BLaER1 (cell line): ENCODE data around the gene ADPRS.
A peak's percentile ranks its signal among the peaks of the same experiment; 100 is the strongest.

Source experiments
- H3K27ac ChIP-seq: shearing (Covaris generic); formaldehyde crosslinking; 2 replicates; pipeline ENCODE4 v1.8.1; 2022
- H3K27me3 ChIP-seq: shearing (Covaris generic); formaldehyde crosslinking; 2 replicates; pipeline ENCODE4 v1.8.1; 2022
- H3K36me3 ChIP-seq: shearing (Covaris generic); formaldehyde crosslinking; 2 replicates; pipeline ENCODE4 v1.8.1; 2022
- H3K4me1 ChIP-seq: shearing (Covaris generic); formaldehyde crosslinking; 2 replicates; pipeline ENCODE4 v1.8.1; 2022
- H3K4me2 ChIP-seq: shearing (Covaris generic); formaldehyde crosslinking; 2 replicates; pipeline ENCODE4 v1.8.1; 2022
- H3K4me3 ChIP-seq: shearing (Covaris generic); formaldehyde crosslinking; 2 replicates; pipeline ENCODE4 v1.8.1; 2022
- H3K9ac ChIP-seq: shearing (Covaris generic); formaldehyde crosslinking; 2 replicates; pipeline ENCODE4 v1.8.1; 2022
- H3K9me3 ChIP-seq: shearing (Covaris generic); formaldehyde crosslinking; 2 replicates; pipeline ENCODE4 v1.8.1; 2022
- H4K20me1 ChIP-seq: shearing (Covaris generic); formaldehyde crosslinking; 2 replicates; pipeline ENCODE4 v1.8.1; 2022
- Cebpa-rat ChIP-seq: shearing (Covaris generic); IDR thresholded peaks from 2 replicates; pipeline ENCODE4 v1.8.1; 2022

The ADPRS gene

DNA sequence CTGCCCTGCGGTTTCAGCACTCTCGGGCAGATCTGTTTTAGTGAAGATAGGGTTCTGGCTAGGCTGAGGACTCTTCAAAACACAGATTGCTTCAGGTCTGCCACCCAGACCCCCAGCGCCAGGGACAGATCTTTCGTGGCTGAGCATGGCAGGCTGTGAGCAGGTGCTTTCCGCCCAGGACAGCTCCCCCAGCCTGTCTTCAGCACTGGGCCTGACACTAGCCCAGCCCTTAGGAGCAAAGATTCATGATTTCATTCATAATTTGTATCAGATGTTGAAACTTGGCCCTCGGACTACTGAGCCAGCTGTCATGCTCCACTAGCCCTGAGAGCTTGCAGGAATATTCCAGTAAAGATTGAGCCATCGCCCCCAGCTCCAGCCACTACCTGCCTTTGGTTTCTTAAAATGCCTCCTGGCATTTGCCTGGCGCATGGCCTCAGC lies 5.9 kb downstream of the ADPRS start:
- peaks cover 49% of the 10 kb centered on the region for H3K36me3 ChIP-seq
- no peaks in the 10 kb centered on the region for H3K27me3 ChIP-seq
- H3K4me2 ChIP-seq, result peak overlapping the region; percentile 96
- peak overlapping the region; percentile 49 for H3K4me3 ChIP-seq
- TF ChIP-seq Cebpa-rat, result no peak
- peaks cover 86% of the 10 kb centered on the region for H3K4me1 ChIP-seq
- H3K9ac ChIP-seq, result peak overlapping the region; percentile 64
- H3K9me3 ChIP-seq, result no peaks in the 10 kb centered on the region
- peaks cover 51% of the 10 kb centered on the region for H4K20me1 ChIP-seq
- H3K27ac ChIP-seq, result peak overlapping the region; percentile 86

DNA sequence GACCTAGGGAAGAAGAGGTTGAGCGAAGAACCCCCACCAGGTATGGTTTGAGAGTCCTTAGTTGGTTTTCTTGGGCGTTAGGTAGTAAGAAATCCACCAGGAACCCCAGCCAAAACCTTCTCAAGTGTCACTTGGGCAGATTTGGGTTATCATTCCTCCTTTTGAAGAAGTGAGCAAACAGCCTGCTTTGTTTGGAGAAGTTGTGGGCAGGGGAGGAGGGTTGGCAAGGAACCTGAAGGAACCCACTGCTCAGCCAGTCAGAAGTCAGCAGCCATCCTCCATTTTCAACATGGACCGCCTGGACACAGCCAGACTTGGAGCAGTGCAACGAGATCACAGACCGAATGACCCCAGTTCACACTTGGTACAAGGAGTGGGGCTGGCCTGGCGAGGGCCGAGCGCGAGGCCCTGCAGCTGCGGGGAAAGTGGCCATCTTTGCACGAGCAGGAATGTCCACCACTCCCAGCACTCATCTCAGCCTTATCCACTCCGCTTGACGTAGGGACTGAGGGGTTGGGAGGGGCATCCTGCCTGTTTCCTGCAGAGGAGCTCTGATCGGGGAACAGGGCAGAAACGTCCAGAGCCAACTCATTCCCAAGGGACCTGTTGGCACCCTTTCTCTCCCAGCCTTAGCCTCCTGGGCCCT lies 7.2 kb downstream of the ADPRS start:
- no peaks in the 10 kb centered on the region for H3K27me3 ChIP-seq
- no peak for TF ChIP-seq Cebpa-rat
- H3K9ac ChIP-seq, result 0 out of 2 replicates have a peak overlapping the region, but pooled peaks have one; percentile 11
- no peak overlapping the region for H3K4me3 ChIP-seq
- peaks cover 74% of the 10 kb centered on the region for H3K4me1 ChIP-seq
- peak overlapping the region; percentile 96 for H3K4me2 ChIP-seq
- H3K36me3 ChIP-seq, result peaks cover 44% of the 10 kb centered on the region
- H4K20me1 ChIP-seq, result peaks cover 41% of the 10 kb centered on the region
- H3K9me3 ChIP-seq, result no peaks in the 10 kb centered on the region
- peak overlapping the region; percentile 86 for H3K27ac ChIP-seq

DNA sequence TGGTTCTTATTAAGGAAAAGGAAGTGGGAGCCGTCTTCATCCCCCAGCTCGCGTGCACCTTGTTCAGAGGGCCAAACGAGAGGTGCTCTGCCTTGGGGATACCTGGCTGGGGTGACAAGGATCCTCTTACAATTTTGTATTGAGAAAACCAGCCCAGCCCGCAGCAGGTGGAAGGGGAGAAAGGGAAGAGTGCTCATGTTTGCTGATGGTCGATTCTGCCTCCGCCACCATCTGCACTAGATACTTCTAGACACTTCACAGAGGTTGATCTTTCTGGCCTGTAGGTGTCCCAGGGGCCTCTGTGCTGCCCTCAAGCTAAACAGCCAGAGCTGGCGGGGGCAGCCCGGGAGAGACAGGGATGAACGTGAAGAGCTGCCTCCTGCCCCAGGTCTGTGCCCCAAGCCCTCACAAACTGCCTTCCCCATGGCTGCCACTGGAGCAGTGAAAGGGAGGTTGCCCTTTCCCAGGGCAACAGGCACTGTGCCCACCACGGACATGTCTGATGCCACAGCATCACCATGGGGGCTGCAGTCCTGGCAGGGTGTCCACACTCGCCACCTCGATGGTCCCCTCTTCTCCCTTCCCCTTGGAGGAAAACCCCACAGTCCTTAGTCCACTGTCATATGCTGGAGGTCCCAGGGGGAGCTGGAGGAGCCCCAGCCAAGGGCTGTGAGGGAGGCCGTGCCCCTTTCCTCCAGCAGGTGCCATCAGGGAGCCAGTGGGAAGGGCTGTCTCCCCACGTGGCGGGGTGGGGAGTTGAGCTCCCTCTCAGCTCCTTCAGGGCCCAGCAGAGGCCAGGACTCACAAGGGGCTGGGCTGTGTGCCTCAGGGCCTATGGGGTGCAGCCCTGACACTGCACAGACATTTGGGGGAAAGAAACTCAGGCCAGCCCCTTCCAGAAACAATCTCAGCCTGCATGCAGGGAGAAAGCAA lies 8.1 kb downstream of the ADPRS start:
- no peak overlapping the region for H3K4me3 ChIP-seq
- peaks cover 65% of the 10 kb centered on the region for H3K4me1 ChIP-seq
- H4K20me1 ChIP-seq, result peaks cover 33% of the 10 kb centered on the region
- H3K4me2 ChIP-seq, result peak overlapping the region; percentile 96
- peak overlapping the region; percentile 86 for H3K27ac ChIP-seq
- H3K27me3 ChIP-seq, result no peaks in the 10 kb centered on the region
- H3K9me3 ChIP-seq, result no peaks in the 10 kb centered on the region
- TF ChIP-seq Cebpa-rat, result no peak
- peak overlapping the region; percentile 63 for H3K9ac ChIP-seq
- H3K36me3 ChIP-seq, result peaks cover 36% of the 10 kb centered on the region

DNA sequence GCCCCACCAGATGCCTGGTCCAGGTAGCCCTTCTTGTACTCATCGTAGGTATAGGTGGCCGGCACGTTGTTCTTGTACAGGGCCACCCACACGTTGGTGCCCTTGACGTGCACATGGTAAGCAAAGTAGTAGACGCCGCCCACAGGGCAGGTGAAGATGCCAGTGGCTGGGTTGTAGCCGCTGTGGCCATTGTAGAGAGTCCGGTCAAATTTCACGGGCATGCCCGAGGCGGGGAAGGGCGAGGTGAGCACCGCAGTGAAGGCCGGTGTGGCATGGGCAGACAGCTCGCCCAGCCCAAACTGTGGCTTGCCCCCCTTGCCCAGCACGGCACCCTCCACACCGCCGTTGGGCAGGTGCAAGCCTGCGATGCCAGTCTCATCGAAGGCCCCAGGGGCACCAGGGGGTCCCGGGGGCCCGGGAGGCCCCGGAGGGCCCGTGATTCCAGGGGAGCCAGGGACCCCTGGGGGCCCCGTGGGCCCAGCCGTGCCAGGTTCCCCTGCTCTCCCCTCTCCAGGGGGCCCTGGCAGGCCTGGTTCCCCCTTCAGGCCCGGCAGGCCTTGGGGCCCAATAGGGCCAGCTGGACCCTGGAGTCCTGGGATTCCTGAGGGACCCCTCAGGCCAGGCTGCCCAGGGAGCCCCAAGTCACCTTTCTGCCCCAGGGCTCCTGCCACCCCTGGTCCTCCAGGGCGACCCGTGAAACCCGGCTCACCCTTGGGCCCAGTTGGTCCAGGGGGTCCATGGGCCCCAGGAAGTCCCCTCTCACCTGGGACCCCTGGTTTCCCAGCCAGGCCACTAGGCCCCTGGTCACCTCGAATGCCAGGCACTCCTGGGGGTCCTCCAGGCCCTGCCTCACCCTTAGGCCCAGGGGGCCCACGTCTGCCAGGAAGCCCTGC lies 9.2 kb downstream of the ADPRS start:
- TF ChIP-seq Cebpa-rat, result no peak
- peaks cover 21% of the 10 kb centered on the region for H4K20me1 ChIP-seq
- H3K27ac ChIP-seq, result peak overlapping the region; percentile 86
- H3K4me2 ChIP-seq, result peak overlapping the region; percentile 96
- no peak overlapping the region for H3K4me3 ChIP-seq
- no peaks in the 10 kb centered on the region for H3K9me3 ChIP-seq
- H3K4me1 ChIP-seq, result peaks cover 53% of the 10 kb centered on the region
- peaks cover 24% of the 10 kb centered on the region for H3K36me3 ChIP-seq
- no peaks in the 10 kb centered on the region for H3K27me3 ChIP-seq
- peak overlapping the region; percentile 63 for H3K9ac ChIP-seq

DNA sequence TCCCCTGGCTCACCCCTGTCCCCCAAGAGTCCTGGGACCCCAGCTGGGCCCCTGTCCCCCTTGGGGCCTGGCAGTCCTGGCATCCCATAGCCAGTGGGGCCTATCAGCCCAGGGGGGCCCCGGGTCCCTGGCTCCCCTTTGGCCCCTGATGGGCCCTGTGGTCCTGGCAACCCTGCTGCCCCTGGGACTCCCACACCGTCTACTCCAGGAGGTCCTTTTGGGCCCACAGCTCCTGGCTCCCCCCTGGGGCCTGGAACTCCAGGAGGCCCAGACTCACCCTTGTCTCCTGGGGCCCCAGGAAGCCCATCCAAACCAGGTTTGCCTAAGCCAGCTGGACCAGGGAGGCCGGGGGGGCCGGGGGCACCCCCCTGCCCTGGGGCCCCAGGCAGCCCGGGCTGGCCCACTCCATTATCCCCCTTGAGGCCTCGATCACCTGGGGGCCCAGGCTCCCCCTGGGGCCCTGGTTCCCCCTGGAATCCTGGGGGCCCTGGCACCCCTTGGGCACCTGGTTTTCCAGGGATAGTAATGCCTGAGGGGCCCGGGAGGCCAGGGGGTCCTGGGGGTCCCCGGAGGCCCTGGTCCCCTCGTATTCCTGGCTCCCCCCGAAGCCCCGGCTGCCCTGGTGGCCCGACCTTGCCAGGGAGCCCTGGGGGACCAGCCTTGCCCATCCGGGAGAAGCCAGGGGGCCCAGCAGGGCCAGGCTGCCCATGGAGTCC lies 10.1 kb downstream of the ADPRS start:
- Histone ChIP-seq H3K9me3 (no peaks in the 10 kb centered on the region), H3K27ac (peak overlapping the region; percentile 86), H4K20me1 (peaks cover 12% of the 10 kb centered on the region), H3K36me3 (peaks cover 15% of the 10 kb centered on the region), H3K4me3 (no peak overlapping the region), H3K4me1 (peaks cover 45% of the 10 kb centered on the region), H3K9ac (peak overlapping the region; percentile 63; the same call in 1 of the 2 replicates), H3K4me2 (no peak overlapping the region), H3K27me3 (no peaks in the 10 kb centered on the region)
- TF ChIP-seq Cebpa-rat, result no peak

DNA sequence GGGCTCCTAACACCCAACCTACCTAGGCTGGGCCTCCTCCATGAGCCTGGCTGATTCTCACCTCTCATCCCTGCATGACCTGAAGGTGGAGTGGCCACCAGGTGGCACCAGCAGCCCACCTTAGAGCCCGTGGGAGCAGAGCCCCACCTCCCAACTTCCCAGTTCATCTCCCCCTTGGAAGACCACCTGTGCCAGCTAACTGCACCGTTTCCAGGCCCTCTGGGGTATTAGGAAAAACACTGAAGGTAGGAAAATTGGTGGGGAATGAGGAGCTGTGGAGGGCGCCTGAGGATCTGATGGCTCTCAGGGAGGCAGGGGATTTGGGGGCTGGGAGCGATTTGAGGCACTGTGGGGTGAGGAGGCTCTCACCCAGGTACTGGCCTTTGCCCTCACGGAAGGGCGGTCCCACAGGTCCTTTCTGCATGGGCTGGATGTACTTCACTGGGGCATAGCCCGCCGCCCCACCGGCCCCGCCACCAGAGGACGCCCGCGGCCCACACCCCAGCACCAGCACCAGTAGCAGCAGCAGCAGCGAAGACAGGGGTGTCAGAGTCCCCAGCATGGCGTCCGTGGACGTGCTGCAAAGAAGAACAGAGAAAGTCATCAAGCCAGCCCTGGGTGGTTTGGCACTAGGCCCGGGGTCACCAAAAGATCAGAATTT lies 11.1 kb downstream of the ADPRS start:
- no peak overlapping the region for H3K27ac ChIP-seq
- no peak overlapping the region for H3K9ac ChIP-seq
- no peak for TF ChIP-seq Cebpa-rat
- H4K20me1 ChIP-seq, result peaks cover 2% of the 10 kb centered on the region; the same call in 1 of the 2 replicates
- H3K4me1 ChIP-seq, result peaks cover 35% of the 10 kb centered on the region
- no peak overlapping the region for H3K4me2 ChIP-seq
- no peak overlapping the region for H3K4me3 ChIP-seq
- H3K9me3 ChIP-seq, result no peaks in the 10 kb centered on the region
- H3K36me3 ChIP-seq, result peaks cover 11% of the 10 kb centered on the region
- no peaks in the 10 kb centered on the region for H3K27me3 ChIP-seq

DNA sequence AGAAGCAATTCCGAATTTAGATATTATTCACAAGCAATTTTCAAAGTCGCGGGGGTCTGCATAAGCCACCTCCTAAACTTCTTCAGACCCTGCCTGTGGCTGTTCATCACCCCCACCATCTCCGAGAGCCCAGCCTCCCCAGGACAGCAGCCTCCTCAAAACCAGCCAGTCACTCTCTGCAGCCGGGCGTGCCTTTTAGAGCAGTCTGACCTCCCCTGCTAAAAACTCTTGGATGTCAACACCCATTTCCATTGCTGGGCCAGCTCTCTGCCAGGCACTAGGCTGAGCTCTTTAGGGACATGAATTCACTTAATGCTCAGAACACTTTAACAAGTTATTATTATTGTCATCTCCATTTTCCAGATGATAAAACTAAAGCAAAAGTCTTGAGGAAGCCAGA lies 11.7 kb downstream of the ADPRS start:
- no peak overlapping the region for H3K9ac ChIP-seq
- no peak overlapping the region for H3K4me2 ChIP-seq
- no peaks in the 10 kb centered on the region for H4K20me1 ChIP-seq
- TF ChIP-seq Cebpa-rat, result no peak
- peaks cover 8% of the 10 kb centered on the region; the same call in 1 of the 2 replicates for H3K36me3 ChIP-seq
- no peak overlapping the region for H3K27ac ChIP-seq
- no peak overlapping the region for H3K4me3 ChIP-seq
- no peaks in the 10 kb centered on the region for H3K27me3 ChIP-seq
- H3K9me3 ChIP-seq, result no peaks in the 10 kb centered on the region
- H3K4me1 ChIP-seq, result peaks cover 29% of the 10 kb centered on the region

DNA sequence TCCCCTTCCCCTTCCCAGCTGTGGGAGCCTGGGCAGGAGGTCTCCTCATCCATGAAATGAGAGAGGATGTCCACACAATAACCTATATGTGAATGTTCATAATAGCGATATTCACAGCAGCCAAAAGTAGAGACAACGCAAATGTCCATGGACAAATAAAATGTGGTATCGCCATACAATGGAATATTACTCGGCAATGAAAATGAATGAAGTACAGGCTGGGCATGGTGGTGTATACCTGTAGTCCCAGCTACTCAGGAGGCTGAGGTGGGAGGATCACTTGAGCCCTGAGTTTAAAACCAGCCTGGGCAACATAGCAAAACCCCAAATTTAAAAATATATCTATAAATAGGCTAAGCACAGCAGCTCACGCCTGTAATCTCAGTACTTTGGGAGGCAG lies 12.9 kb downstream of the ADPRS start:
- no peaks in the 10 kb centered on the region for H3K27me3 ChIP-seq
- peaks cover 23% of the 10 kb centered on the region for H3K4me1 ChIP-seq
- H3K9ac ChIP-seq, result no peak overlapping the region
- no peaks in the 10 kb centered on the region for H3K9me3 ChIP-seq
- no peak for TF ChIP-seq Cebpa-rat
- H3K4me2 ChIP-seq, result no peak overlapping the region
- H3K36me3 ChIP-seq, result no peaks in the 10 kb centered on the region
- no peak overlapping the region for H3K27ac ChIP-seq
- no peaks in the 10 kb centered on the region for H4K20me1 ChIP-seq
- no peak overlapping the region for H3K4me3 ChIP-seq

DNA sequence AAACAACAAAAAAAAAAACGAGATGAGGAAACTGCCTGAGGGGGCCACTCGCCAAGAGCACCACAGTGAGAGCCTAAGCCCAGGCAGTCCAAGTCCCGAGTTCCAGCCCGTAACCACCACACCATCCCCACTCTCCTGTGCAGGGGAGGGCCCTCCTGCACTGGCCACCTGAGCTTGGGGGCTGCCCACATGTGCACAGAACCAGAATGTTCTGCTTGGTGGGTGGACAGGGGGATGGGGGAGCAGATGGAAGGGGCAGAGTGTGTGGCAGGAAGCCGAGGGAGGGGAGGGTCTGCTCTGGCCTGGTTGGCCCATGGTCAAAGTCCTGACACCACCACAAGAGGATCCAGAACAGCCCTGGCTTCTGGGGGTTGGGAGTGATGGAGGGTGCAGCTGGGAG lies 17.6 kb downstream of the ADPRS start:
- Histone ChIP-seq H3K9me3 (no peaks in the 10 kb centered on the region), H3K9ac (no peak overlapping the region), H4K20me1 (no peaks in the 10 kb centered on the region), H3K4me1 (peaks cover 38% of the 10 kb centered on the region), H3K4me3 (no peak overlapping the region), H3K27me3 (no peaks in the 10 kb centered on the region), H3K4me2 (no peak overlapping the region), H3K36me3 (no peaks in the 10 kb centered on the region), H3K27ac (no peak overlapping the region)
- TF ChIP-seq Cebpa-rat, result no peak
